OCI-LY7 (cell line): Measurements from ENCODE around the gene LRRC55.

Experiments
- EZH2phosphoT487 ChIP-seq: fragments of 200-600 bp; sonication (generic); IDR thresholded peaks from 2 replicates; pipeline ENCODE4 v1.6.1; 2018; ENCODE audit warnings: low read depth, borderline replicate concordance, mild to moderate bottlenecking, mixed run types, antibody characterized with exemption, low read length, moderate library complexity, mixed read lengths
- TF ChIP-seq, protein P1 (sequence below): fragments of 200-600 bp; sonication (generic); conservative IDR thresholded peaks from 2 replicates; pipeline ENCODE4 v1.5.1; 2014; ENCODE audit warnings: mild to moderate bottlenecking, antibody characterized with exemption, low read length, moderate library complexity, mixed read lengths

DNA sequence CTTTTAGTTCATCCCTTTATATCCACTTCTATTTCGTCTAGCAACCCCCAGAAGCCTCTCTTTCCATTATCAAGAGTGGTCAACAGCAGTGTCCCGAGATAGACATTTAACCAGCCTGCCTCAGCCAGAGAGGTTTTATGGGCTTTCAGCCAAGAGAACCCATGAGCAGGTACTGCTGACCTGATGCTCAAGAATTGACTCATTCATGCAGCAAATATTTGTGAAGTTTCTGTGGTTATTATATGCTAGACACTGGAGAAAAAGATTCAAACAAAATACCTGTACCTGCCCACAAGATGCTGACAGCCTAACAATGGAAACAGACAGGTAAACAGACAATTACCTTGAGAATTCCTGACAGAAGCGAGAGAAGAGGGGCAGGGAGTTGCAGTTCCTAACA is 9.7 kb upstream of the LRRC55 start:
- TF ChIP-seq, protein P1, sequence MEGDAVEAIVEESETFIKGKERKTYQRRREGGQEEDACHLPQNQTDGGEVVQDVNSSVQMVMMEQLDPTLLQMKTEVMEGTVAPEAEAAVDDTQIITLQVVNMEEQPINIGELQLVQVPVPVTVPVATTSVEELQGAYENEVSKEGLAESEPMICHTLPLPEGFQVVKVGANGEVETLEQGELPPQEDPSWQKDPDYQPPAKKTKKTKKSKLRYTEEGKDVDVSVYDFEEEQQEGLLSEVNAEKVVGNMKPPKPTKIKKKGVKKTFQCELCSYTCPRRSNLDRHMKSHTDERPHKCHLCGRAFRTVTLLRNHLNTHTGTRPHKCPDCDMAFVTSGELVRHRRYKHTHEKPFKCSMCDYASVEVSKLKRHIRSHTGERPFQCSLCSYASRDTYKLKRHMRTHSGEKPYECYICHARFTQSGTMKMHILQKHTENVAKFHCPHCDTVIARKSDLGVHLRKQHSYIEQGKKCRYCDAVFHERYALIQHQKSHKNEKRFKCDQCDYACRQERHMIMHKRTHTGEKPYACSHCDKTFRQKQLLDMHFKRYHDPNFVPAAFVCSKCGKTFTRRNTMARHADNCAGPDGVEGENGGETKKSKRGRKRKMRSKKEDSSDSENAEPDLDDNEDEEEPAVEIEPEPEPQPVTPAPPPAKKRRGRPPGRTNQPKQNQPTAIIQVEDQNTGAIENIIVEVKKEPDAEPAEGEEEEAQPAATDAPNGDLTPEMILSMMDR: no peak
- TF ChIP-seq EZH2phosphoT487: no peak
